Measurements from ENCODE around the gene LTA. TPM values are rescaled to one million over a fixed set of nuclear protein-coding genes. Genes with fewer than 3 reads are reported as not detected.
A peak's percentile ranks its signal among the peaks of the same experiment; 100 is the strongest.

LTA gene
- total and polyA plus RNA-seq, 5 donors: 0.07 TPM; not detected in 4

GRCh38 chr6:31574106-31575061 is 2.3 kb downstream of the LTA start:
- ATAC-seq (no peak), DNase-seq (no peak)
- Histone ChIP-seq H3K4me3 (ENCODE audit: low read length) (no peak overlapping the region), H3K27me3 (ENCODE audit: control insufficient read depth, insufficient read depth) (no peaks in the 10 kb centered on the region), H3K9me3 (ENCODE audit: control insufficient read depth, low read length) (no peaks in the 10 kb centered on the region), H3K4me1 (ENCODE audit: control insufficient read depth, insufficient read depth, low read length) (no peaks in the 10 kb centered on the region), H3K27ac (ENCODE audit: low read length) (no peak overlapping the region)
- intact Hi-C loops (cut with DNase I): no loop called here
- 81% methylated on average over 14 of the region's 14 CpGs for WGBS

DNA sequence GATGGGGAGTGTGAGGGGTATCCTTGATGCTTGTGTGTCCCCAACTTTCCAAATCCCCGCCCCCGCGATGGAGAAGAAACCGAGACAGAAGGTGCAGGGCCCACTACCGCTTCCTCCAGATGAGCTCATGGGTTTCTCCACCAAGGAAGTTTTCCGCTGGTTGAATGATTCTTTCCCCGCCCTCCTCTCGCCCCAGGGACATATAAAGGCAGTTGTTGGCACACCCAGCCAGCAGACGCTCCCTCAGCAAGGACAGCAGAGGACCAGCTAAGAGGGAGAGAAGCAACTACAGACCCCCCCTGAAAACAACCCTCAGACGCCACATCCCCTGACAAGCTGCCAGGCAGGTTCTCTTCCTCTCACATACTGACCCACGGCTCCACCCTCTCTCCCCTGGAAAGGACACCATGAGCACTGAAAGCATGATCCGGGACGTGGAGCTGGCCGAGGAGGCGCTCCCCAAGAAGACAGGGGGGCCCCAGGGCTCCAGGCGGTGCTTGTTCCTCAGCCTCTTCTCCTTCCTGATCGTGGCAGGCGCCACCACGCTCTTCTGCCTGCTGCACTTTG is 3.3 kb downstream of the LTA start, which contains the start of gene TNF:
TSS of gene TNF (plus strand) at position 231 of the 567 bp plus-strand sequence. CDS start at position 408, 177 bp downstream.
- ATAC-seq (peak; percentile 32 to 65), DNase-seq (peak; percentile 46 to 79 (median 71))
- H3K9me3 ChIP-seq (ENCODE audit: control insufficient read depth, low read length): no peaks in the 10 kb centered on the region
- peak within 1 kb of the TSS; percentile 34 for H3K4me3 ChIP-seq (ENCODE audit: low read length)
- peak within 1 kb of the TSS; percentile 22 for H3K27ac ChIP-seq (ENCODE audit: low read length)
- H3K27me3 ChIP-seq (ENCODE audit: control insufficient read depth, insufficient read depth): no peaks in the 10 kb centered on the region
- WGBS: 53% methylated on average over 19 of the region's 19 CpGs
- intact Hi-C loops (cut with DNase I): no loop called here
- no peaks in the 10 kb centered on the region for H3K4me1 ChIP-seq (ENCODE audit: control insufficient read depth, insufficient read depth, low read length)

- no peaks in the 10 kb centered on the region for H3K9me3 ChIP-seq (ENCODE audit: control insufficient read depth, low read length)
- 65% methylated on average over 8 of the region's 8 CpGs for WGBS
- H3K4me1 ChIP-seq (ENCODE audit: control insufficient read depth, insufficient read depth, low read length): no peaks in the 10 kb centered on the region
- peak overlapping the region; percentile 34 for H3K4me3 ChIP-seq (ENCODE audit: low read length)
- no peaks in the 10 kb centered on the region for H3K27me3 ChIP-seq (ENCODE audit: control insufficient read depth, insufficient read depth)
- DNase-seq (no peak), ATAC-seq (no peak)
- intact Hi-C loops (cut with DNase I): no loop called here
- no peak overlapping the region for H3K27ac ChIP-seq (ENCODE audit: low read length)
Measured at GRCh38 chr6:31575952-31576685, 4.0 kb downstream of the LTA start.

DNA sequence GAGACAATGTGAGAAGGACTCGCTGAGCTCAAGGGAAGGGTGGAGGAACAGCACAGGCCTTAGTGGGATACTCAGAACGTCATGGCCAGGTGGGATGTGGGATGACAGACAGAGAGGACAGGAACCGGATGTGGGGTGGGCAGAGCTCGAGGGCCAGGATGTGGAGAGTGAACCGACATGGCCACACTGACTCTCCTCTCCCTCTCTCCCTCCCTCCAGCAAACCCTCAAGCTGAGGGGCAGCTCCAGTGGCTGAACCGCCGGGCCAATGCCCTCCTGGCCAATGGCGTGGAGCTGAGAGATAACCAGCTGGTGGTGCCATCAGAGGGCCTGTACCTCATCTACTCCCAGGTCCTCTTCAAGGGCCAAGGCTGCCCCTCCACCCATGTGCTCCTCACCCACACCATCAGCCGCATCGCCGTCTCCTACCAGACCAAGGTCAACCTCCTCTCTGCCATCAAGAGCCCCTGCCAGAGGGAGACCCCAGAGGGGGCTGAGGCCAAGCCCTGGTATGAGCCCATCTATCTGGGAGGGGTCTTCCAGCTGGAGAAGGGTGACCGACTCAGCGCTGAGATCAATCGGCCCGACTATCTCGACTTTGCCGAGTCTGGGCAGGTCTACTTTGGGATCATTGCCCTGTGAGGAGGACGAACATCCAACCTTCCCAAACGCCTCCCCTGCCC is 4.9 kb downstream of the LTA start:
- DNase-seq: no peak
- no peaks in the 10 kb centered on the region for H3K4me1 ChIP-seq (ENCODE audit: control insufficient read depth, insufficient read depth, low read length)
- H3K9me3 ChIP-seq (ENCODE audit: control insufficient read depth, low read length): no peaks in the 10 kb centered on the region
- H3K4me3 ChIP-seq (ENCODE audit: low read length): no peak overlapping the region
- H3K27me3 ChIP-seq (ENCODE audit: control insufficient read depth, insufficient read depth): no peaks in the 10 kb centered on the region
- ATAC-seq: no peak
- H3K27ac ChIP-seq (ENCODE audit: low read length): no peak overlapping the region
- intact Hi-C loops (cut with DNase I): no loop called here
- WGBS: 87% methylated on average over 19 of the region's 19 CpGs

DNA sequence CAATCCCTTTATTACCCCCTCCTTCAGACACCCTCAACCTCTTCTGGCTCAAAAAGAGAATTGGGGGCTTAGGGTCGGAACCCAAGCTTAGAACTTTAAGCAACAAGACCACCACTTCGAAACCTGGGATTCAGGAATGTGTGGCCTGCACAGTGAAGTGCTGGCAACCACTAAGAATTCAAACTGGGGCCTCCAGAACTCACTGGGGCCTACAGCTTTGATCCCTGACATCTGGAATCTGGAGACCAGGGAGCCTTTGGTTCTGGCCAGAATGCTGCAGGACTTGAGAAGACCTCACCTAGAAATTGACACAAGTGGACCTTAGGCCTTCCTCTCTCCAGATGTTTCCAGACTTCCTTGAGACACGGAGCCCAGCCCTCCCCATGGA is 5.5 kb downstream of the LTA start:
- ATAC-seq: no peak
- 86% methylated on average over 3 of the region's 3 CpGs for WGBS
- intact Hi-C loops (cut with DNase I): no loop called here
- Histone ChIP-seq H3K9me3 (ENCODE audit: control insufficient read depth, low read length) (no peaks in the 10 kb centered on the region), H3K4me1 (ENCODE audit: control insufficient read depth, insufficient read depth, low read length) (no peaks in the 10 kb centered on the region), H3K4me3 (ENCODE audit: low read length) (no peak overlapping the region), H3K27ac (ENCODE audit: low read length) (no peak overlapping the region), H3K27me3 (ENCODE audit: control insufficient read depth, insufficient read depth) (no peaks in the 10 kb centered on the region)
- DNase-seq: no peak

DNA sequence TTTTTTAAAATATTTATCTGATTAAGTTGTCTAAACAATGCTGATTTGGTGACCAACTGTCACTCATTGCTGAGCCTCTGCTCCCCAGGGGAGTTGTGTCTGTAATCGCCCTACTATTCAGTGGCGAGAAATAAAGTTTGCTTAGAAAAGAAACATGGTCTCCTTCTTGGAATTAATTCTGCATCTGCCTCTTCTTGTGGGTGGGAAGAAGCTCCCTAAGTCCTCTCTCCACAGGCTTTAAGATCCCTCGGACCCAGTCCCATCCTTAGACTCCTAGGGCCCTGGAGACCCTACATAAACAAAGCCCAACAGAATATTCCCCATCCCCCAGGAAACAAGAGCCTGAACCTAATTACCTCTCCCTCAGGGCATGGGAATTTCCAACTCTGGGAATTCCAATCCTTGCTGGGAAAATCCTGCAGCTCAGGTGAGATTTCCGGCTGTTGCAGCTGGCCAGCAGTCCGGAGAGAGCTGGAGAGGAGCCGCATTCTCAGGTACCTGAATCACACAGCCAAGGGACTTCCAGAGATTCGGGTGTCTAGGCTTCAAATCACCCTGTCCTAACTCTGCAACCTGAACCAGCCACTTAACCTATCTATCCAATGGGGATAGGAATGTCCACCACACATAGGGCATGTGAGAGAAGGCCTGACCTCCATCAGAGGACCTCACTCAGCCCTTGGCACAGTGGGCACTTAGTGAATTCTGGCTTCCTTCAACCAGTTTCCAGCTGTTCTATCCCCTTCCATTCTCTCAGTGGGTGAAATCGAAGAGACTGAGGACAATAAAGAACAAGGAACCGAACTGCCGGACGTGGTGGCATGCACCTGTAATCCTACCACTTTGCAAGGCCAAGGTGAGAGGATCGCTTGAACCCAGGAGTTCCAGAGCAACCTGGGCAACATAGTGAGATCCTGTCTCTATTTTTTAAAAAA is 6.4 kb downstream of the LTA start:
- intact Hi-C loops (cut with DNase I): no loop called here
- Histone ChIP-seq H3K4me1 (ENCODE audit: control insufficient read depth, insufficient read depth, low read length) (no peaks in the 10 kb centered on the region), H3K4me3 (ENCODE audit: low read length) (no peak overlapping the region), H3K27me3 (ENCODE audit: control insufficient read depth, insufficient read depth) (no peaks in the 10 kb centered on the region), H3K27ac (ENCODE audit: low read length) (no peak overlapping the region), H3K9me3 (ENCODE audit: control insufficient read depth, low read length) (no peaks in the 10 kb centered on the region)
- 83% methylated on average over 12 of the region's 12 CpGs for whole genome bisulfite sequencing
- DNase-seq (no peak), ATAC-seq (no peak)

- Histone ChIP-seq H3K9me3 (ENCODE audit: control insufficient read depth, low read length) (no peaks in the 10 kb centered on the region), H3K4me1 (ENCODE audit: control insufficient read depth, insufficient read depth, low read length) (no peaks in the 10 kb centered on the region), H3K4me3 (ENCODE audit: low read length) (no peak overlapping the region), H3K27me3 (ENCODE audit: control insufficient read depth, insufficient read depth) (no peaks in the 10 kb centered on the region), H3K27ac (ENCODE audit: low read length) (no peak overlapping the region)
- ATAC-seq (no peak), DNase-seq (no peak)
- 90% methylated on average over 3 of the region's 3 CpGs for WGBS
- intact Hi-C loops (cut with DNase I): no loop called here
Measured at GRCh38 chr6:31579119-31579505, 7.0 kb downstream of the LTA start.

DNA sequence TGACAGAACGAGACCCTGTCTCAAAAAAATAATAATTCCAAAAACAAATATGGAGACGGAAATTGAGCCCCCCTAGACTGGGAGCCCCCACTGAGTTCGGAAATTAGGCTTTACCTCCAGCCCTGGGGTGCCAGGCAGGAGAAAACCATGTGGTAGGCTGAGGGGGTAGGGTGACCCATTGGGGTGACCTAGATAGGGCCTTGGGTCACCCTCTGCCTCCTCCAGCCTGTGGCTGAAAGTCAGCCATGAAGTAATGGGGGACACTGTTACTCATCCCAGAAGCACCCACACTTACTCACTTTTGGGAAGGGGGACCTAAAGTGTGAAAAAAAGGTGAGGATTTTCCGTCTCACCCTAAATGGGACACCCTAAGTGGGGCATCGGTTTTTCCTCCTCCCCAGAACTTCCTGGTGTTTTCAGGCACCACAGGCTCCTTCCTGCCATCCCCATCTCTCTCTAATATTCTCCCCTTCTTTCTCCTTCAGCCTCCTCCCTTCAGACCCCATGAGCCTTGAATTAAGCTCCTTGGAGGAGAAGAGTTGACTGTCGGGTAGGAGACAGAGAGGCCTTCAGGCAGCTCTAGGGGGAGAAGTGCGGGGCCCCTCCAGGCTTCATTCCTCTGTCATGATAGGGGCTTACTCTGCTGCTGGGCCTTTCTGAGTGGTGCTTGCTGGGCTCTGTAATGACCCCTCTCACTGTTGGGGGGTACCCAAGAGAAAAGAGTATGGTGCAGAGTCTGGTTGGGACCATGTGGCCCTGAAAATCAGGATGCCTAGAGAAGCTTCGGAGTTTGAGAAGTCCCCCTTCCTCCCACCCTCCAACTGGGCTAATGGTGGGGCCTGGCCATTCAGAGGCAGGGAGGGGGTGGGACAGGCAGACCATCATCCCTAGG is 7.7 kb downstream of the LTA start:
- intact Hi-C loops (cut with DNase I): loop anchor here in 2 of 4 donors (5.0 kb wide), 1 partner anchor 32 kb away; the partner anchor contains the start of genes ATP6V1G2 (in 2 of the 2) and NFKBIL1 (in 2 of the 2)
- Histone ChIP-seq H3K4me3 (ENCODE audit: low read length) (no peak overlapping the region), H3K27me3 (ENCODE audit: control insufficient read depth, insufficient read depth) (no peaks in the 10 kb centered on the region), H3K27ac (ENCODE audit: low read length) (no peak overlapping the region), H3K9me3 (ENCODE audit: control insufficient read depth, low read length) (no peaks in the 10 kb centered on the region), H3K4me1 (ENCODE audit: control insufficient read depth, insufficient read depth, low read length) (no peaks in the 10 kb centered on the region)
- DNase-seq: no peak
- no peak for ATAC-seq
- WGBS: 90% methylated on average over 8 of the region's 8 CpGs

DNA sequence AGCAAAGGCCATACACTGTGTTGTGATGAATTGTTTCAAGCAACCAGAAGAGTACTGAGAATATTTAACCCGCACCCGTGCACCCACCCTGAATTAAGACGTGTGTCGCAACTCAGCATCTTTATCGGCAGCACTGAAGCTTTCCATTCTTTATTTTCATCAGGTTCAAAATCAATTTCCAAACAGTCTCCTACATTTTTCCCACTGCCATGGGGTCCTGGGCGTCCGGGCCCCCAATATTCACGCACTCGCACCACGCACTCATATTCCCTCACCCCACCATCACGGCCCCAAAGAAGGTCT is 8.3 kb downstream of the LTA start:
- peak overlapping the region; percentile 72 for H3K4me3 ChIP-seq (ENCODE audit: low read length)
- intact Hi-C loops (cut with DNase I): loop anchor here in 2 of 4 donors (5.0 kb wide), 1 partner anchor 33 kb away; the partner anchor contains the start of genes ATP6V1G2 (in 2 of the 2) and NFKBIL1 (in 2 of the 2)
- 38% methylated on average over 11 of the region's 11 CpGs for WGBS

More for the DNA sequence above, 8.3 kb downstream of the LTA start:
- DNase-seq: no peak
- H3K9me3 ChIP-seq (ENCODE audit: control insufficient read depth, low read length): no peaks in the 10 kb centered on the region
- H3K27me3 ChIP-seq (ENCODE audit: control insufficient read depth, insufficient read depth): no peaks in the 10 kb centered on the region
- no peaks in the 10 kb centered on the region for H3K4me1 ChIP-seq (ENCODE audit: control insufficient read depth, insufficient read depth, low read length)
- ATAC-seq: no peak
- no peak overlapping the region for H3K27ac ChIP-seq (ENCODE audit: low read length)

All from right cardiac atrium (tissue), 5 donors.